ENCODE data around the gene APOL1.

Gene APOL1

DNA sequence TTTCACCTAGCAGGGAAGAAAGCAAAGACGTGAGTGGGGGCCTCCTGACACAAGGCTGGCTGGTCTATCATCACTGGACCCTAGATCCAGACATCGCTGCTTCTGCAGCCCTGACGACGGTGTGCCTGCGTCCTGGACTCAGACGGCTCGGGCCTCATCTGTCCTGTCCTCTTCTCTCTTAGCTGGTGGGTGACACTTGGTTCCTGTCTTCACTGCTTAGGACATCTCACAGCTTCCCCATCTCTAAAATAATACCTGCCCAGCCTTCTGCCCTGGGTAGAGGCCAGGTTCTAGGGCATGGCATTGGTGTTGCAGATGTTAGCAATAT, 41.3 kb downstream of the APOL1 start:
- DNase-seq, result no peak

GRCh38 chr22:36294801-36295200, 41.9 kb downstream of the APOL1 start:
- no peak for DNase-seq

DNA sequence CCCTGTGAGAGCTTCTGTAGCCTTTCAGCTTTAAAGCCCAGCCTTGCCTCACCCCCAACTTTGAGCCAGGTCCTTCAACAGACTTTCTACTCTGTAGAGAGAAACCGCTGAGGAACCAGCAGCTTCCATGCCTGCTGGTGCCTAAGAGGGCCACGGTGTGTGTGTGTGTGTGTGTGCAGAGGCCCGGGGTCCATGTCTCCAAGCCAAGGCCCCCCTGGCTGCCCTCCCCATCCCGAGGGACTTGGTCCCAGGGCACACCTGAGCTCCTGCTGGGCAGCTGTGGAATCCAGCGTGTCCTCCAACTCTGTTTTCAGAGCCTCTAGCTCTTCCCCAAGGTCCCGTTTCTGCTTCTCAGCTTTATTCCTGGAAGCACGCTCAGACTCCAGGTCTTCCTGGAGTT, 42.3 kb downstream of the APOL1 start:
- DNase-seq, result no peak

GRCh38 chr22:36296690-36297089, 43.8 kb downstream of the APOL1 start:
- no peak for DNase-seq

DNA sequence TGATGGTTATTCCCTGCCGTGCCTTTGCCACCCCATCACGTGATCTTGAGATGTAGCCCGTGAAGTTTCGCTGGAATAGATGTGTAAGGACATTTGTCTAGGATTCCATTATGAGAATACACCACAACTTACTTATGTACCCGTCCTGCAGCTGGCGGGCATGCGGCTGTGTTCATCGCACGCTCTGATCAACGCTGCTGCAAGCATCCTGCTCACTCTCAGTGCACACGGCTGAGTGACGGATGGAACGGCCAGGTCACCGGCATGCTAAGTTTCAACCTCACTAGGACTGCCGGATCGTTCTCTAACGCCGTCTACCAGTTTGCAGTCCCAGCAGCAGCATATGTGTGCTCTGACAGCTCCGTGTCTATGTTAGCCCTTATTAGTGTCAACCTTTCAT, 44.6 kb downstream of the APOL1 start:
- DNase-seq, result no peak

- no peak for DNase-seq
Observed at GRCh38 chr22:36298118-36298517, 45.2 kb downstream of the APOL1 start.

- DNase-seq, result no peak
Observed at GRCh38 chr22:36298601-36299000, 45.7 kb downstream of the APOL1 start.

DNA sequence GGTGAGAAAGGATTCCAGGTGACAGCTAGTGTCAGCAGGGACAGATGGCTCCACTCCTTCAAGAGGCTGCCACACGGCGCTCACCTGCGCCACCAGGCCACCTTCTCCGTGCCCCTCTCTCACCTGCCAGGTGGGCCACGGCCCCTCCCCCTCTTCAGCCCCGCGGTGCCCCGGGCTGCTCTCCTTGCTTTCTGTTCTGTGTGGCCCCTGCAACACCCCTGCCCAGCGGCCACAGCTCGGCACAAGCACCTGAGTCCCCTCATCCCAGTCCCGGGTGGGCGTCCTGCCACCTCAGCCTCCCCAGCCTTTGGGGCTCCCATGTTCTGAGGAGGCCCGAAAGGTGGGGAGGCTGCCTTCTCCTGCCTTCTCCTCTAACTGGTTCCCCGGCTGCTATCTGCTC, 46.4 kb downstream of the APOL1 start:
- DNase-seq, result no peak

DNA sequence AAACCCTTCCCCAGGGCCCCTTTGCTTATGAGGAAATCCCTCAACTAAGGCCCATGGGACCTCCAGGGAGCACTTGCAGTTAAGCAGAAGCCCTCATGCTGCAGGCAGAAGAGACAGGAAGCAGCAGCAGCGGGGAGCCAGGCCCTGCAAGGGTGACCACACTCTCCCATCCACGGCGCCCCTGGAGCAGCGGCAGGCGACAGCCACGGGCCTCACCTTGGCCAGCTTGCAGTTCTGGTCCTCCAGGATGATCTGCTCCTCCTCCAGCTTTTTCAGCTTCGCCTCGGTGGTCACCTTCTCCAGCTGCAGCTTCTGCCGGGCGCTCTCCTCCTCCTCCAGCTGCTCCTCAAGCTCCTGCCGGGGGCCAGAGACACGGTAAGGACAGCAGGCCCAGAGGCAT, 47.0 kb downstream of the APOL1 start:
- DNase-seq, result no peak

DNA sequence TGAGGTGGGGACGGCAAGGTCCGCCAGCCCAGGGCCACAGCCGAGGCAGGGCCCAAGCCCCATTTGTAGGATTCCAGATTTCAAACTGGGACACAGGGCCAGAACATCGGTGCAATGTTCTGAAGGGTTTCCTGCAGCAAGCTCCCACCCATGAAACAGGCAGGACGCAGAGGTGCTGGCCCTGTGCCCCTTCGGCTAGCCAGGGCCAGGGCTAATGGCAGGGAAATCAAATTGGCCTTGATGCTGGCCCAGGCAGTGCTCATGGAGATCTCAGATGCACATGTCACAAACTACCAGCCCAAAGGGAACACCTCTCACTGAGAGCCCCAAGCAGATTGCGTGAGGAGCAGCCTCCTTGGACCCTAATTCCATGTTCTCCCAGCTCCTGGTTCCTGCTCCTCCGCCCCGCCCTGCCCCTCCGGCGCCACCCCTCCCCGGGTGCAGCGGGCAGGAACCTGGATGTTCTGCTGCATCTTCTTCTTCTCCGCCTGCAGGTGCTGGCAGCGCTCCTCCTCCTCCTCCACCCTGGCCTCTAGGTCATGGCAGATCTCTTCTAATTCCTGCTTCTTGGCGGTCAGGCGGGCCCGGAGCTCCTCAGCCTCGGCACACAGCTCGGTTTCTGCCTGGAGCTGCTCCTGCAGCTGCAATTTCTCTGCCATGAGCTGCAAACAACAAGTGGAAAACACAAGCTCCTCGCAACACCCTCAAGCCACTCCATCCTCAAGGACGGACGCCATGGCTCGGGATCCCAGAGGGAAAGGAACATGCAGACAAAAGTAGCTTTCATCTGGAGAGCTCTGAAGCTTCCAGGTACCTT, 47.7 kb downstream of the APOL1 start:
- no peak for DNase-seq

DNA sequence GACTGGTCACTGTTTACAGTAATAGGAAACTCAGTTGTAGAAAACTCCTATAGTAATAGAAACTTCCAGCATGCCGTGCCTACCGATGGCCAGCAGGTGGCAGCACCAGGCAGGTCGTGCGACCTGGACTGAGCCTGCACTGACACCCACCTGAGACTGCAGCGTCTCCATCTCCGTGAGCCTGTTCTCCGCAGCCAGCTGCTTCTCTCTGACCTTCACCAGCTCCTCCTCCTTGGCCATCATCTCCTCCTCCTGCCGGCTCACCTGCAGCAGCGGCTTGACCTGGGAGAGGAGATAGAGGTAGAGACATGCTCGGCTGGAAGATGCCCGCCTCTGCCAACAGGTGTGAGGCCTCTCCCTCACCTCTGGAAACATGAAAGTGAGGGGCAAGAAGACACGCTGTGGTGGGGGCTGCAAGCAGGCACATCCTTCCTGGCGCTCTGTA, 48.5 kb downstream of the APOL1 start:
- peak; percentile 61 to 86 (median 77) for DNase-seq

DNA sequence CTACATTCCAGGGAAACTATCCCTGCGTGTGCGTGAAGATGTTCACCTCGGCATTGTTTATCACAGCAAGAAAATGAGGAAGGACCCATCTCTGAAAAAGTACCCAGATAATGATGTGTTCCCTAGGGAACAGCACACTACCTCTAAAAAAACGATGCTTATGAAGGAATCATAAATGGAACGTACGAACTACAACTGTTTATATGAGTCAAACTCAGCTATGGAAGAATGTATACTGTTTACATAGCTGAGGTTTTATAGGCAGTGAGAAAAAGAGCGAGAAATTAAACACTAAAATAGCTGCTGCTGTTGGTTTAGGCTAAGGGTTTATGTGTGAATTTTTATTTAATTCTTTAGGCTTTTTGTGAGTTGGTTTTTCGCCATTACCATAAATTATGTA, 48.9 kb downstream of the APOL1 start:
- no peak for DNase-seq

GRCh38 chr22:36302439-36303114, 49.6 kb downstream of the APOL1 start:
- no peak for DNase-seq

GRCh38 chr22:36303115-36303467, 50.2 kb downstream of the APOL1 start:
- DNase-seq, result no peak

DNA sequence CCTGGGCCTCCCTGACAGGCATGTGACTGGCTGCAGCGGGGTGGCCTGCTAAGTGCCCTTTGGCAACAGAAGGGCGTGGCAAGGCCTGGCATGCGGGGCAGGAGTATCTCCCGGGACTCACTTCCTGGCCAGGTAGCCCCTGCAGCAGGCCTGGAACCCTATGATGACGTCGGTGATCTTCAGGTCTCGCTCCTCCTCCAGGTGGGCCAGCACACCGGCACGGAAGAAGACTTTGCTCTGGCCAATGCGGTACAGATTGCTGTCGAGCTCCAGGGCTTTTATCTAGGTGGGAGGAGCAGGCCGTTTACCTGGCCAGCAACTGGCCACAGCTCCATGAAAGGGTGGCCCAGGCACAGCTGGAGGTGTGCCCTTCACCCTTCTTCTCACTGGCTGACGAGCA, 50.9 kb downstream of the APOL1 start:
- no peak for DNase-seq

GRCh38 chr22:36304429-36304828, 51.5 kb downstream of the APOL1 start:
- no peak for DNase-seq

DNA sequence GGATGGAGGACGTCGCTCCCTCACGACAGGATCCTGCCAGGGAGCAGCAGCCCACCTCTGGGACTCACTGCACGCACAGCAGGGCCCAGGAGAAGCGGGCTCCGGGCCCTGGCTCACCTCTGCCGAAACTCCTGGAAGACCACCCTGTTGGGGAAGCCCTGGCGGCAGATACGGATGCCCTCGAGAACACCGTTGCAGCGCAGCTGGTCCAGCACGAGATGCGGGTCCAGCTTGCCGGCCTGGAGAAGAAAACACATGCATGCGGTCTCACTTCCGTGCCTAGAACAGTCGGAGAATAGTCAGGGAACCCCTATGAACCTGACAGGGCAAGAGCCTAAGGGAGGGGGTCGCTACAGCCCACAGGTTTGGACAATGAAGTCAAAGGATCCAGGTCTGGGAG, 52.9 kb downstream of the APOL1 start:
- no peak for DNase-seq

DNA sequence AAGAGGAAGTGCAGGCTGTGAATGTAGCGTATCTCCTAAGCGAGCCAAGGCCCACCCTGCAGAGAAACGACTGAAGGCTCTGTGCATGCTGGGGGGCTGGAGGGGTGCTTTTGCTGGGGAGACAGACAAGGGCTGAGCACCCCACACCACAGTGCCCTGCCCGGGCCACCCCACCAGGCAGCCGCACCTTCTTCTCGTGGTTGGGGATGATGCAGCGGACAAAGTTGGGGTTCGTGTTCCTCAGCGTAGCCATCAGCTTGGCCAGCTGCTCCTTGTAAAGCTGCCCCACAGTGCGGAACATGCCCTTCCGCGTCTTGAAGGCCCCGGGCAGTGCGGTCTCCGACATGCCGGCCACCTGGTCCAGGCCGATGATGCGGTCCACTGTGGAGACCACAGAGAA, 53.3 kb downstream of the APOL1 start:
- DNase-seq, result no peak

DNA sequence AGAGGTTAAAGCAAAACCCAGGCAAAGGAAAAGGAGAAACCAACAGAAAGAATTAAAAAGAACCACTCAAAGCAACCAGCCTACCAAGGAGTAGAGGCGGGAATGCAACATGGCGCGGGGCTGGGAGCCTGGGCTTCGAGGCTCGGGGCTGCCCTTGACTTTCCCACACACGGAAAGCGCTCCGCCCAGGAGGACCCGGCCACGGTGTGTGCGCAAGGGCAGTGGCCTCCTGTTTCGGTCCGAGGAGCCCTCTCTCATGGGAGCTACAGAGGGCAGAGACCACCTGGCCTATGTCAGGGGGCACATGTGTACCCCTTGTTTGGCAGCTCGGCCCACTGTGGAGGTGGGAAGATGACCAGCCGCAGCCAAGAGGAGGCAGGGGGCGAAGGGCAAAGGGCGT, 55.9 kb downstream of the APOL1 start:
- no peak for DNase-seq

DNA sequence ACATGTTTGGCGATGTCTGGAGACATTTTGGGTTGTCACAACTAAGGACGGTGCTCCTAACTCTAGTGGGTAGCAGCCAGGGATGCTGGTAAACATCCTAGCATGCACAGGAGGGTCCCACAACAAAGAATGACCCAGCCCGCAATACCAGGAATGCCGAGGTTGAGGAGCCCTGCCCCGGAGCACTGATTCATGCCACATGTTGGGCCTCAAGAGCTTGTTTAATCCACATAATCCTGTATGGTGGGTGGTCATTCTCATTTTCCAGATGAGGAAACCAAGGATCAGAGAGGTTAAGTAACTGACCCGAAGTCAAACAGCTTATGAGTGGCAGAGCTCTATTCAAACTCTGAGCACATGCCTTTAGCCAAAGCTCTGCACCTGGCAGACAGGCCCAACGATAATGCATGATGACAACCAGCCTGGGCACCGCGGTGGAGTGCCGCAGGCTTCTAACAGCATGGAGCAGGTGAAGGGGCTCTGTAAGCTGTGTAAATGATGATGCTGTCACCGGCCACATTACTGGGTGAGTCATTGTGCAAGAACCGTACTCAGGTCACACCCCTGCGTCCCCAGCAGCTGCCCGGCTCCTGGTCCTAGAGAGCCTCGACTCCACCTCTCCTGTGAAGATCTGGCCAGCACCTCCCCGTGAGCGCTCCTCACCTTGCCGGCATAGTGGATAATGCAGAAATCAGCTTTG, 58.6 kb downstream of the APOL1 start:
- DNase-seq, result no peak

DNA sequence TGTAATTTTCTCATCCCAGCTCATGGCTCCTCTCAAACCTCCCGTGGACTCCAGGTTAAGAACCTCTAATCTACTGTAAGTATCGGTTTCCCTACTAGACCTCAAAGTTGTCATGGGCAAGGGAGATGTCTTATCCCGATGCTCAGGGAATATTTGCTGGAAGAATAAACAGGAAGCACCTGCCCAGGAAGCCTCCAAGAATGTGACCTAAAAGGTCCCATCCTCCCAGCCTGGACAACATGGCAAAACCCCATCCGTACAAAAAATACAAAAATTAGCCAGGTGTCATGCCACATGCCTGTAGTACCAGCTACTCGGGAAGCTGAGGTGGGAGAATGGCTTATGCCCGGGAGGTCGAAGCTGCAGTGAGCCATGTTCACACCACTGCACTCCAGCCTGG, 62.4 kb downstream of the APOL1 start:
- no peak for DNase-seq

DNA sequence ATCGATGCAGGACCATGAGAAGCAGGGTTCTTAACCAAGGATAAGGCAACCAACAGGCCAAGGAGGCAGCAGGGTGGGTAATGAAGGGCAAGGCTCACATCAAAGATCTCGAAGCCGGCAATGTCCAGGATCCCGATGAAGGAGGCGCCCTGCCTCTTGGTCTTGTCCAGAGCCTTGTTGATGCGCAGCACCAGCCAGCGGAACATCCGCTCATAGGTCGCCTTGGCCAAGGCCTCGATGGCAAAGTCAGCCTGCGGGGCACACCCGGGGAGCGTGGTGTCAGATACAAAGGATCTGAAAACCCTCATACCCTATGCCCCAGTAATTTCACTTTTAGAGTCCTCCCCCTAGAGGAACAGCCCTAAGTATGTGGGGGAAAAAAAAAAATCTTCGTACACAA, 63.5 kb downstream of the APOL1 start:
- DNase-seq, result no peak

Data from stimulated activated naive CD4-positive, alpha-beta T cell (primary cell).